Medulla oblongata (tissue), 1 donor: ENCODE measurements around the gene NCOA4.
A peak's percentile ranks its signal among the peaks of the same experiment; 100 is the strongest.
"Not testable (repeated sequence)": the region's sequence is repeated elsewhere in the genome, so short reads cannot be mapped to it uniquely, and the experiment has no call there.

Source experiments
- DNase-seq: peaks from one replicate; pipeline ENCODE4 v3.0.0-alpha.2; 2015; ENCODE audit errors: extremely low spot score

Gene NCOA4

DNA sequence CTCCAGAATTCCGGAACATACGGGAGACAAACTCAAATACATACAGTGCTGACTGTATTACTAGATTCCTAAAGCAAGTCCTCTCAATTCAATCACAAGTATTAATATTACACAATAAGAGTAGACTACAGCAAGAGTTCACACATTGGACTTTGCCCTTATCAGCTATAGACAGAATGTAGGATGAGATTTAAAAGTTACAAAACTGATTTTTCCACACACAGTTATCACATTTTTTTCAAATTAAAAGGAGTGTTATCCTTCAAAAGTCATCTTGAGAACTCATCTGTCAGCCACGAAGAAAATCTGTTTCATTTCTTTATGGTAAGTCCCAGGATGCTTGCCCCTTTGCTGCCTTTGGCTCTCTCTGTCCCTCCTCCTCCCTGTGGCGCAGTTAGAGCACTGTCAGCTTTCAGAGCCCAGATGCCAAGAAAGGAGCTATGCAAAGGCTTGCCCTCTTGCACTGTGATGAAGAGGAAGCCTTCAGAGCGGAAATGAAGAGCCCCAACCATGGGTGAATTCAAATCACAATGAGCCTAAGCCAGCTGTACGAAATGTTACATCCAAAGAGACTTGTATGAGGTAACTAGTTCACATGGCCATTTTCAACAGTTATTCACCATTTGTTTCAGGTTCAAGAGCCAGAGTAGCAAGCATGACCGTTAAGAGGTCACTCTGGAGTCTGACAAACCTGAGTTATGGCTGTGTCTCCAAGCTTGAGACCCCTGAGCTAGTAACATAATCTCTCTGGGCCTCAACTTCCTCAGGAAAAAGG lies 10.7 kb downstream of the NCOA4 start:
- peak; percentile 74 for DNase-seq

DNA sequence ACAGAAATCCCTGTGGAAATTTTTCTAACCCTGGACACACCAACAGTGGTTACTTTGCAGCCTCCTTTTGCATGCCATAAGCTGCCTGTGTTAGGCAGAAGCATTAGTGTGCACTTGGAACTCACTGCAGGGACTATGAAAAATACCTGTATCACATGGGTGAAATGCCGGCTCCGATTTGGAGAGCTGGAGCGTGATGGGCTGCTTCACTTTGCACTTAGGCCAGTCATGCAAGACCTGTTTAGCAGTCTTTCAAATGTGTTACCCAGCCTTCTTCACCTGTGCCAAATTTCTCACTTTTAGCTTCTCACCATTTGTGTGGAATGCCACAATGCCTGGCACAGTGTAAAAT lies 11.3 kb downstream of the NCOA4 start:
- DNase-seq: no peak

DNA sequence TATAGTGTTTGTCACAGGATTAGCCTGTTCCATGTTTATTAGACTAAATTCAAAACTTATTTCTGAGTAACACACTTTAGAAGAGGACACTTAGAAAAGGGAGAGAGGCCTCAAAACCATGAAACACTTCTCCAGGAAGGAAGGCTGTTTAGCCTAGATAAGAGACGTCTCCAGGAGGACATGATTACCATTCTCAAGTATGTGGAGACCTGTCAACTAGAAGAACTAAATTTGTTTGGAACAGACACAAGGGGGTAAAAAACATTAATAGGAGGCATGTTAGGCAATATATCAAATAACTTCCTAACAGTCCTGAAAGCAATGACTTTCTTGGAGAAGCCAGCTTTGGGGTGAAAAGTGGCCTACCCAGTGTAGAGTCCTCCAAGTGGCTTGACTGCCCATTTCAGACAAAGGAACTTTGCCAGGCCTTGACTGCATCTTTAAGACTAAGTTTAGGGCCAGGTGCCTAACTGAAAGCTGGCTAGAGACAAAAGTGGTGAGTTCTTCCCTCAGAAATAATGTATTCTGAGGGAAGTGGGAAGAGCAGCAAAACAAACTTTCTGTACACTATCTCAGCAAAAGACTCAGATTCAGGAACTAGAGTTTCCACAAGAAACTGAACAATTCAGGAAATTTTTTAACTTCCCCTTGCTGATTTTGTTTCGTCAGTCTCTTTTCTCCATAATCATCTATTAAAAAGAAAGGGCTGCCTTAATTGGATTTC lies 11.8 kb downstream of the NCOA4 start:
- DNase-seq: peak; percentile 57

DNA sequence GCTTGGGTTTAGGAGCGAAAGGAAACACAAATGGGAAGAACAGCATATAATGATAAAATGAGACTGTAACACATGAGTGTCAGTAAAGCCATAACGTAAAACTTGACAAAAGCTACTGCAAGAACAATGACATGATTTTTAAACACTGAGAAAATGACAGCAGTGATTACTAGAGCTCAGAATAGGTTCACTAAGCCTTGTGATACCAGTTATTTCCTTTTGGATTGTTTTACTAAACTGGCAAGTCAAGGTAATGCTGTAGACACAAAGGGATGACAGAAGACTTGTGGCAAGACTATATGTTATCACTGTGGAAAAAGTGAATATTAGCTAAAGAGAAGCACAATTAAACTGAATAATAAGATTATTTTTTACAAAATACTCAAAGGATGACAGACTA lies 12.7 kb downstream of the NCOA4 start:
- DNase-seq: no peak

DNA sequence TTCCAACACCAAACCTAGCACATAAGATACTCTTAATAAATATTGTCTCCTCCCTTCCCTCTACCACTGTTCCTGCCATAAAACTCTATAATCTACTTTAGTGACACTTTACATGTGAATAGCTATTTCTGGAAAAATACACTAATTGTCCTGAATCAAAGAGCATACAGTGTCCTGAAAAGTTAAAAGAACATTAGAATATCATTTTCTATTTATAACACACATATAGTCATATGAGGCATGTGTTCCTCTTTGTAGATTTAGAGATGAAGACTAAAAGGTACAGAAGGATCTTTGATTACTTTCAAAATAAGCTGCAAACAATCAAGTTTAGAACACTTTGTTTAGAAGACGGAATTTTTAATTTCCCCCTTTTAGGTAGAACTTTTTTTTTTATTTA lies 13.6 kb downstream of the NCOA4 start:
- DNase-seq: no peak

DNA sequence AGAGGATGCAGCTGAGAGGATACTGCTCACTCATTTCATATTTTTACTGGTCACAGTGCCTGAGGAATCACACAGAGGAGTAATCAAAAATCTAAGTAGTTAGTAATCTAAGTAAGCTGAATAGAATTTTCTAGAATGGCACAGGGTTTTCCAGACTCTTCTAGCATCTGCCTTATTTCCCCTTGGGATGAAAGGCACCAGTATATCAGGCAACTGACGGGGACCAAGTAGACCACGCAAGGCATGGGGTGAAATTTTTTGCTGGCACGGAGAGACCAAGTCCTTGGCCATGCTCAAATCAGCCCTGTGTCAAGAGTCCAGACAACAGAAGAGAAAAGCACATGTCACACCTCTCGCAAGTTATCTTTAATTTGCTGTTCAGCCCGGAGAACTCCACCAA lies 14.2 kb downstream of the NCOA4 start:
- DNase-seq: no peak

DNA sequence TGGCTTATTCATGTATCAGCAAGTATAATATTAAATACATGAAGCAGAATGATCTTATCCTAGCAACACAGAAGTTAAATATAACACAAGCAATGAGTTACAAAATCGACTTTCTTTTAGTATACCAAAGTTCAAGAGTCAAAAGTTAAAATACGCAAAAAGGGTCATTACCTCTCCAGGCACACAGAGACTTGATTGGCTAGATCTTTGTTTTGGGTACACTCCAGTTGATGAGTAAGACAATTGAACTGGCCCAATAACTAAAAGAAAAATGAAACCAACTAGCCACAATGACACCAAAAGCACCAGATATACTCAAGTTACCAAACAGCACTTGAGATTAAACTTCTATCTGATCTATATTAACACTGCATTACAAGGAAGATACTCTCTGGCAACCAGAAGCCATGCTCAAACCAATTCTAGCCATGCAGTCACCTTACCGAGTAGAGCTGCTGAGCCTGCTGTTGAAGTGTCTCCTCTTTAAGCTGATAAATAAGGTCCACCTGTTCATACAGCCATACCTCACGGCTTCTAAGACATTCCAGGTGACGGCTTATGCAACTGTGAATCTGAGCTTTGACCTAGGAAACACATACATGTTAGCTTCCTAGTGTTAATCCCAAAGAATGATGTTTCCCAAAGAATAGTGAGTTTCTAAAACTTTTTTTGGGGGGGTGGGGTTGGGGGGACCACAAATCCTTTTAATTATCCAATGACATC lies 15.6 kb downstream of the NCOA4 start:
- DNase-seq: no peak

DNA sequence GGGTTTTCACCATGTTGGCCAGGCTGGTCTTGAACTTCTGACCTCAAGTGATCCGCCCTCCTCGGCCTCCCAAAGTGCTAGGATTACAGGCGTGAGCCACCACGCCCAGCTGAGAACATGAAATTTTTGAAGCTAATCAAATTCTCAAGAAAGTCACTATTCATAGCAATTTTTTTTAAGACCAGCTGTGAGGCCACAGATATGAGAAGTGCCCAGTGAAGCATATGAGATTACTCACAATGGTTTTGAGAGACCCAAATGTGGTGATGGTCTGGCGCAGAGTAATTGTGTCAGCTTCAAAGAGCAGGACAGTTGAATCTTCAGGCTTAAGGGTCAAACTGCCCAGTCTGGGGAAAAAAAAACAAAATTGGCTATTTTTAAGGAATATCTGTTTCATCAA lies 16.2 kb downstream of the NCOA4 start:
- no peak for DNase-seq

DNA sequence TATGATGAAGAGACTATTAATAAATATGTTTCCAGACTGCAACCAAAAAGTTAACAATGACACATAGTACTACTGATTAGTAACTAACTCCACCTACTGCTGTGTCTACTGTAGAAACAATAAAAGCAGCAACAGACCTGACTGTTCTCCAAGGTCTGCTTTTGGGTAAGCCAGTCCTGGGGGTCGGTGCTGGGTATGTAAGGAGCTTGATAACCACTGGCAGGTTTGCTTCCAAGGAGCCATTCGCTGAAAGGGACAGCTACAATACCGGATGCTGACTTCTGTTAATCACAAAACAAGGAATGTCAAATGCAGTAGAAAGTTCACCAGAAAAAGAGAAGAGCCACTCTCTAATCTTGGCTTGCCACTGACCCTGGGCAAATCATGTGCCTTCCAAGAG lies 17.7 kb downstream of the NCOA4 start:
- DNase-seq: no peak

DNA sequence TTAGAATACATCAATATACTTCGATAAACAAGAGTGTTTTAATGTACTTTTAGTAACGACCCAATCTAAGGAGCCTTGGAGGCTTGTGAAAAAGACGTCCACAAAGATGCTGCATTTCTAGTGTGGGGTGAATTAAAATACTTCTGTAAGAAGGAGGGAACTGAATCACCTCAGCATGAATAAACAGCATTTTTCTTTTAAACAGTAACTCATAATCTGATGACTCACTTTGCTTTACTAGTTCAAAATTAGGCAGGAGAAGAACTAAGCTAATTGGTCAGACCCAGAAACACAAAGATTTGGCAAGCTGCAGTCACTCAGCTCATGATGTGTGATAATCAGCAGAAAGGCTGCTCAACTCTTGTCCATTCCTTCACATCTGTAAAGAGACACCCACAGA lies 24.2 kb downstream of the NCOA4 start:
- no peak for DNase-seq

DNA sequence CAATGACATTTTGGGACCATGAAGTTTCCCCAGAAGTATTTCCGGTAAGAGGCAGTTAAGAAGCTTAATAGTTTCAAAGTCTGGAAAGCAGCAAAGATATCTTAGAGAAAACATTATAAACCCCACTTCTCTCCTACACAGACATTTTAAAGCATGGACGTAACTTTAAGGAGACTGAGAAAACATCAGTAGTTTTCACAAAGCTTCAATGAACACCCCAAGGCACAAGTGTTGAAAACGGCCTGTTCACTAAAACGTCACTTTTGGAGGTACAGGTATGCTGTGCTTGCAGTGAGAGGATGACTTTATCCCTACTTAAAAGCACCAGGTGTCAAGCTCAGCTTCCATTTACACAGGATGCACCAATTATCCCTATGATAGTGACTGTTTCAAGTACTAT lies 25.0 kb downstream of the NCOA4 start:
- no peak for DNase-seq

DNA sequence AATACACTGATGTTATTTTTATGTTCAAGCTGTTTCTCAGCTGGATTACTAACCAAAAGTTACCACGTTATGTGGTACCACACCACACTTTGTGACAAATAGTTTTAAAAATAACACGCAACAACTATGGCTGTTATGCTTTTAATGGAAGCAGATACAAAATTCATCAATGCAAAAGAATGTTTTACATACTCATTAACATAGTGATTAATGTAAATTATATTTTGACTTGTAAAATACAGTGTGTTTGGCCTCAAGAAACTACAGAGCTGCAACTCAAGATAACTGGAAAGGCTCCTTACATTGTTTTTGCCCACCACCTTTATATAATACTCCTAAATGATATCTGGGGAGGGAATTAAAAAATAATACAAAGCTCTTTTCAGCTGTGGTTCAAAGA lies 25.5 kb downstream of the NCOA4 start:
- DNase-seq: no peak

DNA sequence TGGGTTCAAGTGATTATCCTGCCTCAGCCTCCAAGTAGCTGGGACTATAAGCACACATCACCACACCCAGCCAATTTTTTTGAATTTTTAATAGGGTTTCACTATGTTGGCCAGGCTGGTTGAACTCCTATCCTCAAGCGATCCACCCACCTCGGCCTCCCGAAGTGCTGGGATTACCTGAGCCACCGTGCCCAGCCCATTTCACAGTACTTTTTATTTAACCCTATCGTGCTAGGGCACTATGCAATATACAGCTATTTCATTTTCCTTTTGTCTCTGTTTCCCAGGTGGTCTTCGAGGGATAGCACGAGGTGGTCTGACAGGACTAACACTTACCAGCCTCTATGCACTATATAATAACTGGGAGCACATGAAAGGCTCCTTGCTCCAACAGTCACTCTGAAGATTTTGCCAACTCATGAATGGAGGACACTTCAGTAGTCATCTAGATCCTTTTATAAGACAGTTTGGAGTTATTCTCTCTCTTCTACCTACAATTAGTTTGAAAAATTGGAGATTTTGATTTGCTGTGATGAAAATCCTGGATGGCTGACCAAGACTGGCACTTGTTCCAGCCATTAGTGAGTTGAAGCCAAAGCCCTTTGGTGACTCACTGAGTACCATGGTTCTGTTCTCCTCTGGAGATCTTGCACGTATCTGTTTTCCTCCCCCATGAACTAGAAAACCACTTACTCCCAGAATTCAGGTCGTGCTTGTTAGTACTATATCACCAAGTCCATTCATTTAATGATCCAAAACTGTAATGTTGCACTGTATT lies 27.3 kb downstream of the NCOA4 start:
- no peak for DNase-seq

DNA sequence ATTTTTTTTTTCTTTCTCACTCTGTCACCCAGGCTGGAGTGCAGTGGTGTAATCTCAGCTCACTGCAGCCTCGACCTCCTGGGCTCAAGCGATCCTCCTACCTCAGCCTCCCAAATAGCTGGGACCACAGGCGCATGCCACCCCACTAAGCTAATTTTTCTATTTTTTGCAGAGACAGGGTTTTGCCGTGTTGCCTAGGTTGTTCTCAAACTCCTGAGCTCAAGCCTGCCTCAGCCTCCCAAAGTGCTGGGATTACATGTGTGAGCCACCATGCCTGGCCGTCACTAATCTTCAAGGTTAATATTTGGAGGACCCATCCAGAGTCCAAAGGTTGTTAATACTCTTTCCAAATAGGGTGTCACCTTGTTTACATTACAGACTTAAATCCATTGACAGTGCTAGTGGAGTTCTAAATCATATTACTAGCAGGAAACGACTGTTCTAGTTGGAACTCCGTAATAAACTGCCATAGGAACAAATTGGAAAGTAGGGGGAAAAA lies 28.2 kb downstream of the NCOA4 start:
- not testable (repeated sequence) for DNase-seq

DNA sequence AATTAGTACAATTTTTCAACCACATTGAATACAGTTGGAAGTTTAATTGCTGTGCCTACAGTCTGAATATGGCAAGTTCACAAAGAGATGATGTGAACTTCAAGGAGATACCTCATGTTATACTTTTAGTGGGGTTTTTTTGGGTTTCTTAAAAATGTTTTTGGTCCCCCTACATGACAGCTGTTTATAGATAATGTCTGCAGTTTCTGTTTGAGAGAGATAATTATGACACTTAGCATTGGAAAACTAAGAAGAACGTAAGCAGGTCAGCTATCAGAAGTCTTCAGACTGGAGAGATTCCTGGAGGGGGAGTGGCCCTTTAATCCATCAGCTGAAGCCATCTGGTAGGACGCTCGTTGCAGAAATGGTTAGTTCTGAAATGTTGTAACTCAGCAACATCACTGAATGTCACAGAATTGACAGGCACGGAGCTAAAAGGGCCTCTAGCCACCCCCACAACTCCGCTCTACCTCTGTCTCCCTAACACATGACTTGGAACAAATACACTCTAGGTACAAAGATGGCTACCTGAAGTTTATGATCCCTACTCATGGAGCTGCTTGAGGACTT lies 29.2 kb downstream of the NCOA4 start:
- no peak for DNase-seq

DNA sequence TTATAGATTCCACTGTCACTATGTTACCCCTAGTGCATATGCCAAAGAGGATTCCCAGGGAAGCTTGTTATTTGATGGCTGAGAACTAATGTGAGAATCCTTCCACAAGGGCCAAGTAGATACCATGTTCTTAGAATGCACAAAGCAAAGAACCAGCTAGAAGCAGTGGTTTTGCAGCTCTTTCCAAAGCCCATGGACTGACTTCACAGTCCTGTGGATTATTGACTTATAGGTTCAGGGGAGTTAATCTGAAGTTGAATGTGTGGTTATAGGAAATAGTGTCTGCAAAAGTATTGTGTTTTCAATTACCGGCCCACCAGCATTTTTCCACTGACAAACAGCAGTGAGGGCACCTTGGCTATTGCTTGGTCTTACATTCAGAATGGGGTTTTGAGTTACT lies 29.9 kb downstream of the NCOA4 start:
- DNase-seq: no peak

DNA sequence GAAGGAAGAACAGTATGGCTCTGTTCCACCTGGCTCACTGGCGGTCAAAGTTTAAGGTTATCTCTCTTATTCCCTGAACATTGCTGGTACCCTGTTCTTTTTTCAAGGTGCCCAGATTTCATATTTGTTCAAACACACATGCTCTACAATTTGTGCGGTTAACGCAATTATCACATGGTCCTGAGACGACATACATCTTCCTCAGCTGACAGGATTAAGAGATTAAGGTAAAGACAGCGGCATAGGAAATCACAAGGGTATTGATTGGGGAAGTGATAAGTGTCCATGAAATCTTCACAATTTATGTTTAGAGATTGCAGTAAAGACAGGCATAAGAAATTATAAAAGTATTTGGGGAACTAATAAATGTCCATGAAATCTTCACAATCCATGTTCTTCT lies 30.5 kb downstream of the NCOA4 start:
- not testable (repeated sequence) for DNase-seq

DNA sequence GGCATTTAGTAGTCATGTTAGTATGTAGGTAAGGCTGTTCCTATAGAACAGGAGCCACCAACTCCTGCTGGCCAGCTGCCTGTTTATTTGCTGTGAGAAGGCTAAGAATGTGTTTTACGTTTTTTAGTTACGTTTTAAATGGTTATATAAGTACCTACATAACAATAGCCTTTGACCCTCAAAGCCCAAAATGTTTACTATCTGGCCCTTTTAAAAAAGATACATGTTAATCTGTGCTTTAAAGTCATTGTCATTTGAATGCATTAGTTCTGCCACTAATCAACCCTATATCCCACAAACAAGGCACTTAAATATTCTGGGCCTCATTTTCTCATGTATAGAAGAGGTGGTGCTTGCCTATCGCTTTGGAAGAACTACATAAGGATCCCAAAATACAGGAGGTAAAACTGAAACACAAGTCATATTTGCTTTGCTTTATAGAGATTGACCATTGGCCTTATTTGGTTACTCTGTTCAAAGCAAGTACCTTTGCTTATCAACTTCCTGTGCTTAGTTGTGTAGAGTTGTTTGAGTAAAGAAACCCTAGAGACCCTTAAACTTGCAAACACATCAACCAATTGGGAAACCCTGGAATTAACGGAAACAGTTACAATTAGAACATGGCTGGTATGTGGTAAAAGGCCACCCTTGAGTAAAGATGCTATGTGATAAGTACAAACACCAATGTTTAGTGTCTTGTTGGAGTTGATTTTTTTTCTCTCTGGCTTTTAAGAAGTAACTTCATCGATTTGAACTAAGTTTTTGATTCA lies 32.2 kb downstream of the NCOA4 start:
- no peak for DNase-seq

DNA sequence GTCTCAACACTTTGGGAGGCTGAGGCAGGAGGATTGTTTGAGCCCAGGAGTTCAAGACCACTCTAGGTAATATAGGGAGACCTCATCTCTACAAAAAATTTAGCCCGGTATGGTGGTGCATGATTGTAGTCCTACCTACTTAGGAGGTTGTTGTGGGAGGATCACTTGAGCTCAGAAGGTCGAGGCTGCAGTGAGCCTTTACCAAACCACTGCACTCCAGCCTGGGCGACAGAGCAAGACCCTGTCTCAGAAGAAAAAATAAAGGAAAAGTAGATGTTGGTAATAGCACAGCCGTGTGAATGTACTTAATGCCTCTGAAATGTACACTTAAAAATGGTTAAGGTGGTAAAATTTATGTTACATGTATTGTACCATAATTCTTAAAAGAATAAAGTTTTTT lies 32.9 kb downstream of the NCOA4 start:
- DNase-seq: no peak

DNA sequence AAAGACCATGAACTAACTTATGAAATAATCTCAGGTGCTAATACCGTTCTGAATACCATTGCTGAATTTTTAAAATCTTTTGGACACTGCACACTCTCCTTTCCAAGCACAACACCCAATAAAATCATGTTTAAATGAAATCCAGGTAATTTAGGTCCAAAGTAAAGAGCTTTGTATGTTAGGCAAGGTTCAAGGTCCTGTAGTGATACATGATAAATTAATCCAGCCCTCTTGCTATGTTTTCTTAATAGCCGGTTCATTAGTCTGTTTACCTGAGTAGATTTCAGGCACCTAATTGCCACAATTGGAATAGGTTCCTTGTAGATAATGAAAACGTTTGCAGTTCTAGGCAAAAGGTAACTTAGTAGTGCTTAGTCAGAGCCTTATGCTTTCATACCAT lies 44.8 kb downstream of the NCOA4 start:
- DNase-seq: not testable (repeated sequence)

DNA sequence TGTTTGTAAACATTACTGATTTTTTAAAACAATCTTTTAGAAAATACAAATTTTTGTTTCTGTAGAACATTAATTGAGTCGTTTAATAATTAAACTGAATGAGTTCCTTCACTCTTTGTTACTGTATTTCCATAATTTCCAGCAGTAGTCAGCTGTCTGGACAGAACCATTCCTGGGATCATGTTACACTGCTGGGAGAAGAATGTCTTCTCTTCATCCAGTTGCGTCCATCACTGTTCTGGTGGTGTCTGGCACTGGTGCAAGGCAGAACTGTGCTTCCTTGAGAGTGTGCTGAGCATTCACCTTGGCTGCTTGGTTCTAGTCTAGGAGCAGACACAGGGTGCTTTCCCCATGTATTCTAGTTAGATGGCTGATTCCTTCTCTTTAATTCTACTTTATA lies 46.0 kb downstream of the NCOA4 start:
- DNase-seq: not testable (repeated sequence)
